Stimulated activated CD8-positive, alpha-beta memory T cell treated with anti-CD3 and anti-CD28 coated beads, Interleukin-12 subunit alpha, Interleukin-12 subunit beta, amount 100 ng/mL, for 4 hours (primary cell): ENCODE results near the gene RCBTB2.

ENCODE experiments used
- DNase-seq: peaks from one replicate; pipeline ENCODE4 v3.0.0-alpha.2; 2020; ENCODE audit warnings: low read depth

RCBTB2 gene

DNA sequence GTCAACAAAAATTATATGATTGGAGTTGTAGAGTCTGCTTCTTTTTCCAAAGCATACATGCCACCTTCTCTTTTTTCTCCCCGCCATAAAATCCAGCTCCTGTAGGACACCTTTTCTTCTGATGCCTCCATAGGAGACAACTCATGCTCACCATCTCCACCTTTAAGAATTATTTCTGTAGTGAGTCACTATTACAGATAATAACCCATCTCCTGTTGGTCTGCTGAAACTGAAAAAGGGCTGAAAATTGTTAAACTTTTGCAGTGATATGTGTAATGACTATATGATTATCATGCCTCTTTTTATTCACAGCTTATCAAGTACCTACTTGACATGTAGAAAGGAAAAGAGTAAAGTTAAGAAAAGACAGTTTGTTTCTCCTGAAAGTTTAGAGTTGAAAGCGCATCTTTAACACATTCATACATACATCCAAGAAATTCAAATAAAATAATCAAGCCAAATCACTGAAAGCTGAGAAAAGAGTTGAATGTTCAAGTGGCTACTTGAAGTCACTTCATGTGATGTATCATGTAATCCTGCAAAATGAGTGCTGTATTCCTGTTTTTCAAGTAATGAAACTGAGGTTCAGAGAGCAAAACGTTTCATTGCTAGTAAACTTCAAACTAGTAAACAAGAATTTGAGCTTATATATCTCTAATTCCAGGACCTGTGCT lies 84.5 kb downstream of the RCBTB2 start:
- DNase-seq, result no peak

- no peak for DNase-seq
Observed at GRCh38 chr13:48446464-48446863, 86.4 kb downstream of the RCBTB2 start.

DNA sequence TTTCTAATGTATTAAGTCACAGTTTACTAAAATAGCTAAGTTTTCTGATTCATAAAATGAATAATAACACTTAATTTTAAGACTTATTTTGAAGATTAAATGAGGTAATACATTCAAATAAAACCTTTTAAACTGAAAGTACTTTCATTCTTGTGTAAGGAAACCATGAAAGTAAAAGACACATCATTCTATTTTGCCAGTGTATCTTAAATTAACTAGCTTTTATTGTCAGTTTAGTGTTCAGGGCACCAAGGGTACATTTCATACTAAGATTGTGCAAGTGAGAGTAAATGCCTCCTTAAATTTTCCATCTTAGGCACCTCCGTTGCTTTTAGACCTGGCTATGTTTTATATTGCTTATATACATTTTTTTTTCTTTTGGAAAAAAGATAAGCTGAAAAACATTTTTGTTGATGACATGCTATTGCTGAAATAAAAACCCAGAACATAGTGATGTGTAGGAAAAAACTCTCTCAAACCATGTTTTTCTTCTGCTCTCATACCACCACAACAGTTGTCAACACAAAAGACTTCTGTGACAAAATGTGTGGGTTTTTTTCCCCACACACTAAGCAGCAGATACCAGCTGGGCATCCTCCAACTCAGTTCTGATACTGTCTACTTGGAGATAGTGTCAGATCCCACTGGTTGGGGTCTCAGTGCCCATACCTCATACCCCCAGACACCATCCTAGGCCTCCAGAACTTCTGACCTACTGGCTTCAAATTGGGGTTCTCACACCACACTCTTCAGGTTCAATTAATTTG lies 89.3 kb downstream of the RCBTB2 start:
- DNase-seq, result no peak
